ENCODE measurements around the gene PGM2L1. TPM values are rescaled to one million over a fixed set of nuclear protein-coding genes. Genes with fewer than 3 reads are reported as not detected.
A peak's percentile ranks its signal among the peaks of the same experiment; 100 is the strongest.

Gene PGM2L1
- total and polyA plus RNA-seq, 12 donors, result 0.54 to 27.8 (median 2.2) TPM

- Histone ChIP-seq H3K27me3 (no peaks in the 10 kb centered on the region), H3K4me1 (replicated peaks in 1 of 2) (peaks cover 0 to 14% of the 10 kb centered on the region in 2 donors), H3K4me3 (peak overlapping the region in 2 of 4 donors; percentile 22 to 51), H3K9me3 (replicated peaks in 1 of 3) (no peaks in the 10 kb centered on the region), H3K27ac (no peak overlapping the region), H3K36me3 (replicated peaks in 1 of 2) (no peaks in the 10 kb centered on the region)
- intact Hi-C loops (cut with DNase I), result loop anchor here in 1 of 2 donors (10.0 kb wide), 1 partner anchor 46 kb away; no protein-coding TSS in a partner anchor
- TF ChIP-seq POLR2A (IDR thresholded peaks at IDR 0.05) (no peak), CTCF (IDR thresholded peaks at IDR 0.05) (no peak)
- no peak for DNase-seq
- 74 to 85% (median 77%) methylated on average over 10 to 11 of the region's 11 CpGs for WGBS, 4 donors
Measured at GRCh38 chr11:74310857-74311256, 87.4 kb downstream of the PGM2L1 start.

GRCh38 chr11:74307434-74307833 lies 90.8 kb downstream of the PGM2L1 start:
- H3K27ac ChIP-seq, result no peak overlapping the region
- no peaks in the 10 kb centered on the region for H3K36me3 ChIP-seq (replicated peaks in 1 of 2)
- 6 to 13% (median 11%) methylated on average over 1 of the region's 1 CpG for WGBS, 4 donors
- peaks cover 0 to 14% of the 10 kb centered on the region in 2 donors for H3K4me1 ChIP-seq (replicated peaks in 1 of 2)
- intact Hi-C loops (cut with DNase I), result no loop called here
- H3K4me3 ChIP-seq, result no peak overlapping the region
- no peak for TF ChIP-seq POLR2A (IDR thresholded peaks at IDR 0.05)
- TF ChIP-seq CTCF (IDR thresholded peaks at IDR 0.05), result no peak
- DNase-seq, result peak; percentile 54 to 78 (median 68)
- no peaks in the 10 kb centered on the region for H3K27me3 ChIP-seq
- H3K9me3 ChIP-seq (replicated peaks in 1 of 3), result no peaks in the 10 kb centered on the region

GRCh38 chr11:74306435-74307175 lies 91.6 kb downstream of the PGM2L1 start:
- Histone ChIP-seq H3K27ac (no peak overlapping the region), H3K4me1 (replicated peaks in 1 of 2) (peaks cover 0 to 14% of the 10 kb centered on the region in 2 donors), H3K27me3 (no peaks in the 10 kb centered on the region), H3K4me3 (no peak overlapping the region), H3K36me3 (replicated peaks in 1 of 2) (no peaks in the 10 kb centered on the region), H3K9me3 (replicated peaks in 1 of 3) (no peaks in the 10 kb centered on the region)
- DNase-seq, result no peak
- intact Hi-C loops (cut with DNase I), result no loop called here
- TF ChIP-seq CTCF (IDR thresholded peaks at IDR 0.05), result no peak
- TF ChIP-seq POLR2A (IDR thresholded peaks at IDR 0.05), result no peak
- WGBS, 4 donors, result 66 to 75% (median 70%) methylated on average over 8 of the region's 8 CpGs

- Histone ChIP-seq H3K36me3 (replicated peaks in 1 of 2) (no peaks in the 10 kb centered on the region), H3K4me1 (replicated peaks in 1 of 2) (no peaks in the 10 kb centered on the region), H3K27ac (no peak overlapping the region), H3K9me3 (replicated peaks in 1 of 3) (no peaks in the 10 kb centered on the region), H3K27me3 (no peaks in the 10 kb centered on the region), H3K4me3 (no peak overlapping the region)
- TF ChIP-seq POLR2A (IDR thresholded peaks at IDR 0.05) (no peak), CTCF (IDR thresholded peaks at IDR 0.05) (no peak)
- 87 to 93% (median 92%) methylated on average over 3 of the region's 3 CpGs for WGBS, 4 donors
- intact Hi-C loops (cut with DNase I), result no loop called here
- no peak for DNase-seq
Measured at GRCh38 chr11:74299015-74299414, 99.2 kb downstream of the PGM2L1 start.

Measured in adrenal gland (tissue), 12 donors.